HepG2 (cell line): ENCODE measurements around the gene SPTB. TPM values are rescaled to one million over a fixed set of nuclear protein-coding genes. Genes with fewer than 3 reads are reported as not detected.

Experiments
- ATAC-seq: fragments of 200-7000 bp; cut with Tn5 transposase; 3 replicates; pipeline ENCODE4 v1.9.1; 2020; ENCODE audit warnings: mild to moderate bottlenecking, moderate library complexity
- BruUV-seq: library from RNA; stranded (reverse); fragments of 400-500 nt; replicated peaks from 2 replicates; lab custom pipeline; 2021; lab: Mats Ljungman, UMichigan
- CTCF ChIA-PET: fragments of 300-600 bp; formaldehyde crosslinking; extraction: SDS; loops from one replicate; lab custom pipeline; 2021; ENCODE audit warnings: low total read pairs, inconsistent platforms, low intra/inter-chr PET ratio; lab: Yijun Ruan, JAX
- POLR2A ChIA-PET: fragments of 350-600 bp; sonication (Branson Sonifier 250); formaldehyde crosslinking; loops from one replicate; lab custom pipeline; 2020; ENCODE audit warnings: antibody characterized with exemption, inconsistent platforms; lab: Yijun Ruan, JAX
- DNase-seq: peaks from one replicate; pipeline ENCODE4 v3.0.0-alpha.2; 2015; ENCODE audit warnings: low spot score
- FAIRE-seq: peaks from 3 replicates; lab custom pipeline; 2011; peaks lifted over from hg19 to GRCh38; lab: Jason Lieb, UNC
- H2AFZ ChIP-seq: one replicate; pipeline ENCODE4 v1.6.1; 2011; ENCODE audit warnings: low read length, inconsistent platforms
- H3K27ac ChIP-seq: fragments of 300-600 bp; 3 replicates; pipeline ENCODE4 v1.8.0; 2011; ENCODE audit warnings: mixed run types, mild to moderate bottlenecking, mixed read lengths, low read length, inconsistent platforms; ENCODE audit not compliant: insufficient read depth; ENCODE audit errors: extremely low read length
- H3K27me3 ChIP-seq, 2 experiments: fragments of 200-600 bp in 1 of 2; 2 replicates in 1 of 2; 3 replicates in 1 of 2; pipeline versions ENCODE4 v1.6.0 to v1.8.0; 2011; ENCODE audit warnings: low read length in 2 of 2, mild to moderate bottlenecking in 2 of 2, moderate library complexity in 2 of 2, inconsistent platforms in 1 of 2; ENCODE audit not compliant: insufficient read depth in 2 of 2, control insufficient read depth in 1 of 2
- H3K36me3 ChIP-seq, 2 experiments: fragments of 200-600 bp in 1 of 2; replicated peaks in 1 of 2; 2 replicates in 1 of 2; 3 replicates in 1 of 2; pipeline versions ENCODE4 v1.5.1 to v1.8.0; 2011; ENCODE audit warnings: low read length in 2 of 2, inconsistent platforms in 1 of 2; ENCODE audit not compliant: insufficient read depth in 2 of 2, control insufficient read depth in 1 of 2
- H3K4me1 ChIP-seq: 2 replicates; pipeline ENCODE4 v1.5.1; 2012; ENCODE audit warnings: low read length, inconsistent platforms; ENCODE audit not compliant: insufficient read depth
- H3K4me2 ChIP-seq: 2 replicates; pipeline ENCODE4 v1.6.0; 2011; ENCODE audit warnings: low read depth, low read length, inconsistent platforms
- H3K4me3 ChIP-seq, 3 experiments: fragments of 200-600 bp in 1 of 3; sonication (generic), shearing (Covaris generic) in 1 of 3; replicated peaks in 1 of 3; 2 replicates each; pipeline ENCODE4 v1.5.1; 2011 to 2016; ENCODE audit warnings: low read length in 3 of 3, inconsistent platforms in 2 of 3, low read depth in 2 of 3, mild to moderate bottlenecking in 2 of 3, control low read depth in 1 of 3, mixed read lengths in 1 of 3; ENCODE audit not compliant: insufficient read depth in 1 of 3
- H3K79me2 ChIP-seq: one replicate; pipeline ENCODE4 v1.6.1; 2011; ENCODE audit warnings: low read length, inconsistent platforms; ENCODE audit not compliant: insufficient read depth
- H3K9ac ChIP-seq: 2 replicates; pipeline ENCODE4 v1.6.0; 2011; ENCODE audit warnings: mild to moderate bottlenecking, low read depth, low read length, inconsistent platforms; ENCODE audit not compliant: insufficient read depth
- H3K9me3 ChIP-seq: 2 replicates; pipeline ENCODE4 v1.5.1; 2012; ENCODE audit warnings: mild to moderate bottlenecking, low read length
- H4K20me1 ChIP-seq: 2 replicates; pipeline ENCODE4 v1.6.0; 2011; ENCODE audit warnings: inconsistent platforms, mild to moderate bottlenecking, low read length, moderate library complexity; ENCODE audit not compliant: insufficient read depth
- ATF3 ChIP-seq: sonication (generic); formaldehyde crosslinking; IDR thresholded peaks from 2 replicates; pipeline ENCODE4 v1.4.0; 2020; ENCODE audit warnings: missing genetic modification reagents
- HMGXB4 ChIP-seq, 2 experiments: sonication (generic) in 1 of 2; formaldehyde crosslinking in 1 of 2; IDR thresholded peaks; 2 replicates each; pipeline versions ENCODE4 v1.4.0 to v1.6.1; 2018 to 2020; ENCODE audit warnings: missing genetic modification reagents in 2 of 2, borderline replicate concordance in 1 of 2, low read depth in 1 of 2, mild to moderate bottlenecking in 1 of 2, missing biosample characterization in 1 of 2
- MTA3 ChIP-seq: sonication (generic); formaldehyde crosslinking; IDR thresholded peaks from 2 replicates; pipeline ENCODE4 v1.4.0; 2020; ENCODE audit warnings: missing genetic modification reagents
- MYC ChIP-seq: sonication (generic); formaldehyde crosslinking; IDR thresholded peaks from 2 replicates; pipeline ENCODE4 v1.9.0; 2021; ENCODE audit warnings: missing genetic modification reagents, borderline replicate concordance
- NCOR1 ChIP-seq: fragments of 200-600 bp; sonication (generic); IDR thresholded peaks from 2 replicates; pipeline ENCODE4 v1.7.0; 2017; ENCODE audit warnings: antibody characterized with exemption, low read length, borderline replicate concordance
- UBTF ChIP-seq: sonication (generic); formaldehyde crosslinking; IDR thresholded peaks from 2 replicates; pipeline ENCODE4 v1.4.0; 2020; ENCODE audit warnings: mild to moderate bottlenecking, missing genetic modification reagents
- ZBTB38 ChIP-seq: sonication (generic); formaldehyde crosslinking; IDR thresholded peaks from 2 replicates; pipeline ENCODE4 v1.5.1; 2020; ENCODE audit warnings: mild to moderate bottlenecking, missing genetic modification reagents
- ZNF180 ChIP-seq: sonication (generic); formaldehyde crosslinking; IDR thresholded peaks from 2 replicates; pipeline ENCODE4 v1.4.0; 2020; ENCODE audit warnings: low read depth, missing genetic modification reagents, borderline replicate concordance
- ZNF205 ChIP-seq: IDR thresholded peaks from 2 replicates; pipeline ENCODE4 v1.6.1; 2018; ENCODE audit warnings: missing biosample characterization, missing genetic modification reagents
- ZNF224 ChIP-seq: sonication (generic); formaldehyde crosslinking; IDR thresholded peaks from 2 replicates; pipeline ENCODE4 v1.5.0; 2020; ENCODE audit warnings: mild to moderate bottlenecking, missing genetic modification reagents
- ZNF230 ChIP-seq: sonication (generic); formaldehyde crosslinking; IDR thresholded peaks from 2 replicates; pipeline ENCODE4 v1.4.0; 2020; ENCODE audit warnings: mild to moderate bottlenecking, missing genetic modification reagents
- ZNF354B ChIP-seq: sonication (generic); formaldehyde crosslinking; IDR thresholded peaks from 2 replicates; pipeline ENCODE4 v1.8.0; 2022; ENCODE audit warnings: mild to moderate bottlenecking, missing genetic modification reagents
- ZNF367 ChIP-seq: sonication (generic); formaldehyde crosslinking; IDR thresholded peaks from 2 replicates; pipeline ENCODE4 v1.4.0; 2020; ENCODE audit warnings: missing genetic modification reagents, borderline replicate concordance
- ZNF780A ChIP-seq: sonication (generic); formaldehyde crosslinking; IDR thresholded peaks from 2 replicates; pipeline ENCODE4 v1.8.0; 2022; ENCODE audit warnings: mild to moderate bottlenecking, missing genetic modification reagents, moderate library complexity
- ZNF790 ChIP-seq: sonication (generic); formaldehyde crosslinking; IDR thresholded peaks from 2 replicates; pipeline ENCODE4 v1.8.0; 2022; ENCODE audit warnings: missing genetic modification reagents, mild to moderate bottlenecking, borderline replicate concordance
- ZSCAN9 ChIP-seq: IDR thresholded peaks from 2 replicates; pipeline ENCODE4 v1.6.1; 2016; ENCODE audit warnings: borderline replicate concordance
- WGBS: methylation state at CpG from one replicate; pipeline ENCODE4 v1.1.6; 2017; ENCODE audit warnings: low lambda C conversion rate; 5-methylcytosine and 5-hydroxymethylcytosine counted together
- in situ Hi-C: cut with HindIII; loops from 2 replicates; pipeline ENCODE4 v1.10.0; 2017; ENCODE audit warnings: low pct_unique_long_range_greater_than_20kb; ENCODE audit not compliant: extremely low pct_ligation_motif_present
- intact Hi-C: fragments of 100-400 bp; cut with micrococcal nuclease; formaldehyde crosslinking; loops from one replicate; pipeline ENCODE4 v1.10.0; 2022; ENCODE audit not compliant: unreplicated experiment
- polyA plus RNA-seq, 8 experiments: library from polyadenylated mRNA; depleted of rRNA in 3 of 8; stranded (reverse) in 7 of 8; unstranded in 1 of 8; fragments of >200 nt; fragmentation: Illumina TruSeq in 4 of 8; extraction: Trizol in 4 of 8; gene quantifications; 2 replicates each; pipeline versions ENCODE4 v1.2.1 to v1.2.3, GENCODE V29; 2011 to 2016; ENCODE audit warnings: low read depth in 4 of 8, missing spikeins in 1 of 8, mixed read lengths in 1 of 8; ENCODE audit not compliant: insufficient read depth in 1 of 8
- total RNA-seq, 5 experiments: library from RNA; depleted of rRNA; stranded (reverse); fragments of >200 nt; fragmentation: Illumina TruSeq; extraction: Trizol; gene quantifications; 2 replicates each; pipeline ENCODE4 v1.2.3, GENCODE V29; 2016; ENCODE audit warnings: low read depth in 1 of 5

The SPTB gene
- total and polyA plus RNA-seq, 2 of the 13 experiments (the other 11 are each of a cell fraction or from before 2014, with no cell fraction given), result 0.01 to 0.02 TPM

DNA sequence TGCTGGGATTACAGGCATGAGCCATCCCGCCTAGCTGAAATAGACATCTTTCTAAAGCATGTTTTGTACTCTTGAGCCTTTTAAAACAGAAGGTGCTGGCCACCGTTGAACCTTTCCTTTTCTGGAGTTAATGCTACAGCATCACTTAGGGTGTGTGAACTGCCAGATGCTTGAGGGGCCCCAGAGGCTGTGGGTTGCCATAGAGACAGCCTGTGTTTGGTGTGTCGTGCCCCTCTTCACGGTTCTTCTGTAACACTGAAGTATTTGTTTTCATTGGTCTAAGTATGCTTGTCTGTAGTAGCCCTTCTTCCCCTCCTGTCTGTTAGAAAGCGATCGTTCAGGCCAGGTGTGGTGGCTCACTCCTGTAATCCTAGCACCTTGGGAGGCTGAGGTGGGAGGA lies 144.7 kb downstream of the SPTB start:
- Histone ChIP-seq H3K9me3 (no peaks in the 10 kb centered on the region), H3K4me1 (peaks cover 18% of the 10 kb centered on the region), H3K36me3 (peaks cover 4 to 17% of the 10 kb centered on the region in 2 experiments; a peak in 4 of 5 replicates), H3K9ac (no peak overlapping the region), H3K27me3 (no peaks in the 10 kb centered on the region), H3K4me2 (no peak overlapping the region), H2AFZ (no peak overlapping the region), H3K4me3 (no peak overlapping the region), H3K27ac (no peak overlapping the region), H4K20me1 (no peaks in the 10 kb centered on the region), H3K79me2 (no peaks in the 10 kb centered on the region)
- ATAC-seq (no peak), FAIRE-seq (no peak), DNase-seq (no peak)
- TF ChIP-seq ZNF780A (no peak), ZNF180 (CRISPR knock-in tag) (no peak), MYC (CRISPR knock-in tag) (no peak)
- no TSS peak for BruUV-seq
- ChIA-PET POLR2A (no interaction called here), CTCF (no interaction called here)
- in situ Hi-C loops (no loop called here), intact Hi-C loops (no loop called here)
- WGBS, result 79% methylated on average over 6 of the region's 6 CpGs

DNA sequence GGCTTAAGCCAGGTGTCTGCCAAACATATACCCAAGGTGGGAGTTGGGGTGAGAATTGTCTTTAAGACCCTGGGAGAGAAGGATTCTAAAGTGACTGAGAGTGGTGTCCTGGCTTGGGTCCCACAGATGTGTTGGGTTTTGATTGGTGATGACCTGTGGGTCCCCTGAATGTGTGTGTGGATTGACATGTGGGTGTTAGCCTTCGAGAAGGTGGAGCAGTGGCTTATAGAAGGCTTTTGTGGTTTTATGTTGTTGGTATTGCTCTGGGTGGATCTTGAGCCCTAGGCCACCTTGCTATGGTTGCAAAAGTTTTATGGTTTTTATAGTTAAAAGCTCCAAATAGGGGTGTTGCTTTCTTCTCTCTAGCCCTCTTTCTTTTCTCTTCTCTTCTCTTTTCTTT lies 145.8 kb downstream of the SPTB start:
- Histone ChIP-seq H3K27ac (no peak overlapping the region), H4K20me1 (no peaks in the 10 kb centered on the region), H3K79me2 (no peaks in the 10 kb centered on the region), H3K36me3 (peaks cover 4 to 13% of the 10 kb centered on the region in 2 experiments; a peak in 4 of 5 replicates), H3K4me3 (no peak overlapping the region), H3K4me1 (peaks cover 18% of the 10 kb centered on the region), H2AFZ (no peak overlapping the region), H3K9ac (no peak overlapping the region), H3K9me3 (no peaks in the 10 kb centered on the region), H3K27me3 (no peaks in the 10 kb centered on the region), H3K4me2 (no peak overlapping the region)
- DNase-seq, result no peak
- CTCF ChIA-PET, result no interaction called here
- WGBS, result 100% methylated on average over 1 of the region's 1 CpG
- intact Hi-C loops, result no loop called here
- no peak for ATAC-seq
- BruUV-seq, result no TSS peak
- in situ Hi-C loops, result no loop called here
- FAIRE-seq, result no peak
- POLR2A ChIA-PET, result no interaction called here
- TF ChIP-seq ZNF354B (no peak), ZNF790 (CRISPR knock-in tag) (no peak), HMGXB4 (CRISPR knock-in tag; IDR thresholded peaks at IDR 0.05; ENCODE audit: borderline replicate concordance in 1 of 2, low read depth in 1 of 2) (no peak), ZSCAN9 (no peak), UBTF (CRISPR knock-in tag) (no peak), ZNF367 (CRISPR knock-in tag) (no peak), ZBTB38 (CRISPR knock-in tag) (no peak), ZNF224 (CRISPR knock-in tag) (no peak), ZNF230 (CRISPR knock-in tag) (no peak), NCOR1 (no peak), ZNF205 (CRISPR knock-in tag) (no peak), MTA3 (no peak), ATF3 (CRISPR knock-in tag) (no peak)
